Measurements from ENCODE around the gene EFEMP2.

EFEMP2 gene

DNA sequence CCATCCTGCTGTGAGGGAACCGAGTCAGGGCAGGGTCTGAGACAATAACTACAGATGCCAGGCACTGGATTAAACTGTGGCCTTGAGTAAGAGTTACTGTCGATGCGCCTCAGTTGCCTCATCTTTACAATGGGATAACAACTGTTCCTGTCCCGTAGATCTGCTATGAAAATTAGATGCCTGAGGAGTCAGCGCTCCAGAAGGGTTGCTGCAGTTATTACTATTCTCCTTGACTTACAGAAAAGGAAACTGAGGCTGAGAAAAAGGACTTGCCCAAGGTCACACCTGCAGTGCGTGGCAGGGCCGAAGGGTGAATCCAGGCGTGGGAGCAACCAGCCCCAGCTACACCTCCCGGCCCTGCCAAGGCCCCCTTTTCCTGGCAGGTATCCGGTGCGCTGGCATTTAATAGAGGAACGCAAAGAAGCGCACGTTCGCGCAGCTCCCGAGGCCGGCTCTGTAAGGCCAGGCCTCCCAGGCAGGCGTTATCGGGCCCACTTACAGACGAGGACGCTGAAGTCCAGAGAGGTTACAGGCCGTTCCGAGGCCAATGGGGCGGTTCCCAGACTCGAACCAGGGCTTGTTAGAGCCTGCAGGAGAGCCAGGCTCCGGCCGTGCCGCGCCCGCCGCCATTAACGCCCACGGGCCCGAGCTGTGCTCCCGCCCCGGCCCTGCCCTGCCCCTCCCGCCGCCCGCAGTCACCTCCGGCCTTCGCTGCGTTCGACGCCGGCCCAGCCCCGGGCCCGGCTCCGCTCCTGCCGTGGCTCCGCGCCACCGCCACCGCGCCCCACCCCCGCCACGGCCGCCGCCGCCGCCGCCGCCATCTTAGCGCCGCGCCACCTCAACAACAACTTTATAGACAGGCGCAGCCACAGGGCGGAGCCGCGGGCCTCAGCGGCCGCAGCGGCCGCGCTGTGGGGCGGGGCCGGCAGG, 45.9 kb upstream of the EFEMP2 start, which contains the start of gene C11orf68:
TSS of gene C11orf68 (minus strand) at position 852 of the 930 bp plus-strand sequence. CDS start at position 821, 31 bp downstream.
- TF ChIP-seq, protein P1, sequence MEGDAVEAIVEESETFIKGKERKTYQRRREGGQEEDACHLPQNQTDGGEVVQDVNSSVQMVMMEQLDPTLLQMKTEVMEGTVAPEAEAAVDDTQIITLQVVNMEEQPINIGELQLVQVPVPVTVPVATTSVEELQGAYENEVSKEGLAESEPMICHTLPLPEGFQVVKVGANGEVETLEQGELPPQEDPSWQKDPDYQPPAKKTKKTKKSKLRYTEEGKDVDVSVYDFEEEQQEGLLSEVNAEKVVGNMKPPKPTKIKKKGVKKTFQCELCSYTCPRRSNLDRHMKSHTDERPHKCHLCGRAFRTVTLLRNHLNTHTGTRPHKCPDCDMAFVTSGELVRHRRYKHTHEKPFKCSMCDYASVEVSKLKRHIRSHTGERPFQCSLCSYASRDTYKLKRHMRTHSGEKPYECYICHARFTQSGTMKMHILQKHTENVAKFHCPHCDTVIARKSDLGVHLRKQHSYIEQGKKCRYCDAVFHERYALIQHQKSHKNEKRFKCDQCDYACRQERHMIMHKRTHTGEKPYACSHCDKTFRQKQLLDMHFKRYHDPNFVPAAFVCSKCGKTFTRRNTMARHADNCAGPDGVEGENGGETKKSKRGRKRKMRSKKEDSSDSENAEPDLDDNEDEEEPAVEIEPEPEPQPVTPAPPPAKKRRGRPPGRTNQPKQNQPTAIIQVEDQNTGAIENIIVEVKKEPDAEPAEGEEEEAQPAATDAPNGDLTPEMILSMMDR (IDR thresholded peaks at IDR 0.05; ENCODE audit: control insufficient read depth, extremely low read depth, insufficient read depth): 0 out of 2 replicates have a peak, but pooled peaks have one; percentile 1
- H3K4me3 ChIP-seq (ENCODE audit: low read depth, low read length): peak within 1 kb of the TSS; percentile 95
- no peak for DNase-seq (ENCODE audit: low read depth)

DNA sequence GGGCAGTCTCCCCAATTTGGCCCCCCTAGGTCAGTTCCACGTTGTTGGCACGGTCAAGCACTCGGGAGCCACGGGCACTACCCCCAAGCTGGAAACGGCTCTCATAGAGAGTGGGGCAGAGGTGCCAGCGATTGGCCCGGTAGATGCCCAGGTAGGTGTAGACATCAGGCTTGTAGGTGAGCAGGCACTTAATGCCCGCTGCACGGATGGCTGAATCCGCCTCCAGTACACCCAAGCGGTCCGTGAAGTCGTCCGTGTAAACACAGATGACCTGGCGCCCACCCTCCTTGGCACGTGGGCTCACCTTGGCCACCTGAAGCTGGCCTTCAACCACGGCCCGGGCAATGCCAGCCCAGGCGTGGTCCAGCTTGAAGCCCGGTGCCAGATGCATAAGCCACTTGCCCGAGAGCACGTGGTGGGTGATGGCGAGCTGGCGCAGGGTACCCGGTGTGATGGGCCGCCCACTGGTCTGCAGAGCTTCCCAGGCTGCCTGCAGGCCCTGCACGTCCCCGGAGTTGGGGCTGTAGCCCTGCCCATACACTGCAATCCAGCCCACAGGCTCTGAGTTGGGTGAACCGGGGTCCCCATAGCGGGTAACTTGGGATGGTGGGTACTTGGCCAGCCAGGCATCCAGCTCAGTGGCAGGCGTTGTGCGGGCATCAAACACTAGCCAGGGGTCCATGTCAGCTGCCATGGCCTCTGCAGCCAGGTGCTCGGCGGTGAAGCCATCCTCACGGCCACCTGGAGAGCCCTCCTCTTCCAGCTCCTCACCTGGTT, 45.0 kb upstream of the EFEMP2 start:
- no peak for DNase-seq (ENCODE audit: low read depth)
- TF ChIP-seq, protein P1 (IDR thresholded peaks at IDR 0.05; ENCODE audit: control insufficient read depth, extremely low read depth, insufficient read depth): no peak
- peak overlapping the region; percentile 95 for H3K4me3 ChIP-seq (ENCODE audit: low read depth, low read length)

DNA sequence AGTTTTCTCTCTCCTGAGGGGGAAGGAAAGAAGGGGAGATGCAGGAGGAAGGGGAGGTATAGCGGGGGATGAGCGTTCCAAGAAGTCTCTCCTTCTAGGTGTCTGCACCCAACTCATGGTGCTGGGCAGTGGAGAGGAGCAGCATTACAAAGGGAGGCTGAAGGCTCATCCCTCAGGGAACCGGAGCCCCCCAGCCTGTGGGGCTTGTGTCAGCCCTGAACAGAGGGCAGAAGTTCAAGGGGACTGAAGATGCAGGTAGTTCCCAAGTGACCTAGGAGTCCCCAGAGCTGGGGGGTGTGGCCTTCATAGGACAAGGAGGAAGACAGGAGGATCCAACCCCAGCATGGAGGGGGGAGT, 44.5 kb upstream of the EFEMP2 start:
- DNase-seq (ENCODE audit: low read depth): no peak
- H3K4me3 ChIP-seq (ENCODE audit: low read depth, low read length): no peak overlapping the region
- TF ChIP-seq, protein P1 (IDR thresholded peaks at IDR 0.05; ENCODE audit: control insufficient read depth, extremely low read depth, insufficient read depth): no peak

DNA sequence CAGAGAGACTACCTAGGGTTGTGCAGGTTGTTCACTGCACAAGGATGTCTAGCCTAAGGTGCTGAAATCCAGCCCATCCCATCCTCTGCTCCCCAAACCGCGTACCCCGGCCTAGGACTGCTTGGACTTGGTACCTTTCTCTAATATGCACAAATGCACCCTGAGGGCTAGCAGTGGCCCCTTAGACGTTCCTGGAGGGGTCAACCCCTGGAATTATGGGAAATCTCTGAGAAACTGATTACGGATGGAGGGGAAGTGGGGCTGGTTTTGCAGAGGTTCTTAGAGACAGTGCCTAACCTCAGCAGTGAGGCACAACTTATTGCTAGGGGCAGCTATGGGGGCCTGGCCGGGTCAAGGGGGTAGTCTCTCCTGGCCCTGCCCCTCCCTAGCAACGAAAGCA, 43.8 kb upstream of the EFEMP2 start:
- TF ChIP-seq, protein P1 (IDR thresholded peaks at IDR 0.05; ENCODE audit: control insufficient read depth, extremely low read depth, insufficient read depth): no peak
- H3K4me3 ChIP-seq (ENCODE audit: low read depth, low read length): no peak overlapping the region
- DNase-seq (ENCODE audit: low read depth): no peak

DNA sequence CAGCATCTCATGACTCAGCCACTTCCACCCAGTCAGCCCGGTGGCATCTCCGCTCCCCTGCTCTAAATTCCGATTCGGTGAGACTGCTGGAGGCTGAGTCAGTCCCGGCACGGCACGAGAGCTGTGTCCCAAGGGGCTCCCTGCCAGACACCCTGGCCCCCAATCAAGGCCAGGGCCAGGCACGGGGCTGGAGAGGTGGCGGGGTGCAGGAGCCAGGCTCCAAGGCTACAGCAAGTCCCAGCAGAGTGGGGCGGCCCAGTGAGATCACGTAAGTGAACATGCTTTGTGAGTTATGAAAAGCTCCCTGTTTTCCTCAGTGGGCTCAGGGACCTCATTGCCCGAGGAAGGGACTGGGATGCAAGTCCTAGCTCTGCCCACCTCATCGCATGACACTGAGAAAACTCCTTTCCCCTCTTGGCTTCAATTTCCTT, 43.2 kb upstream of the EFEMP2 start:
- H3K4me3 ChIP-seq (ENCODE audit: low read depth, low read length): no peak overlapping the region
- TF ChIP-seq, protein P1 (IDR thresholded peaks at IDR 0.05; ENCODE audit: control insufficient read depth, extremely low read depth, insufficient read depth): no peak
- DNase-seq (ENCODE audit: low read depth): no peak

DNA sequence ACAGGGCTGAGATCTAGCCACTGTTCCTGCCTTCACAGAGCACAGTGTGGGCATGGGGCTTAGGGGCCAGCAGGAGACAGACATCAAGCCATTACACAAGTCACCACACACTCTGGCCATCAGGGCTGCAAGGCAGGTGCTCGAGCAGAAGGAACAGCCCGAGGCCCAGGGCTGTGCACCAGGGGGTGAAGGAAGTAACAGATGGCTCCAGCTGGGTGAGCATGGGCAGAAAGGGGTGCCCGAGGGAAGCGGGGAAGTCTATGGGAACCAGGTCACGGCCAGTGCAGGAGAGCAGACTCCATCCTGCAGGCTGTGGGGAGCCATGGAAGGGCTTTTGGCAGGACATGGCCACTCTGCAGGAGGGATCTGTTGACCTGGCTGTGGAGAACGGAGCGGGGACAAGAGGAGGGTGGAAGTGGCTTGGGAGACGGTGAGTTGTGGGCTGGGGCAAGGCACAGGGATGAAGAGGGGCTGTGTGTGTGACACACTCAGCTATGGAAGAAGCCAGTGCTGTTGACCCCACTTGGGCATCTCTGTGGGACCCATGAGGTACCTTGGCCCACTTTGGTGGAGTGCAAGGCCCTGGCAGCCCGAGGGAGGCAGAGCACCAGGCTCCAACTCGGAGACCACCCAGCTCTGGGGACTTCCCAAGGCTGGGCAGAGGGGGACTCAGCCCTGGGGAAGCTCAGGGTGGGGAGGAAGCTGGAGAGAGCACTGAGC, 42.7 kb upstream of the EFEMP2 start:
- H3K4me3 ChIP-seq (ENCODE audit: low read depth, low read length): no peak overlapping the region
- TF ChIP-seq, protein P1 (IDR thresholded peaks at IDR 0.05; ENCODE audit: control insufficient read depth, extremely low read depth, insufficient read depth): no peak
- no peak for DNase-seq (ENCODE audit: low read depth)

All from LNCaP clone FGC (cell line).